IPS-NIHi7 (cell line): ENCODE results near the gene SMARCD3.

ENCODE experiments used
- DNase-seq: peaks from one replicate; pipeline ENCODE4 v3.0.0; 2012; ENCODE audit warnings: mixed read lengths; ENCODE audit errors: extremely low spot score

Gene SMARCD3

DNA sequence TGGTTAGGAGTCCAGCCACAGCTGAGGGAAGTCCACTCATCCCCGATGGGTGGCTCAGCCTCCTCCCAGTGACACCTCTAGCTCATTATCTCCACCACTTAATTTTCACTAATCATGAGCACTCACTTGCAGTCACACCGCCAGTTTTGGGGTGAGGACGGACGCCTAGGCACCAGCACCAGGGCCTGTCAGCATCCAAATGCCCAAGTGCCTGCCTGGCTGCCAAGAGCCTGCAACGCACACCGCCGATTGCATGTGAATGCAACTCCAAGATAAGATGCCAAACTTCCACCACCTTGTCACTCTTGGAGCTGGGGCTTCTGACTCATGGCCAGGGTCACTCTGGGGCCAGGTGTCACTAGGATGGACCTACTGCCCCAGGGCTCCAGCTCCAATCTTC lies 24.4 kb upstream of the SMARCD3 start:
- no peak for DNase-seq

DNA sequence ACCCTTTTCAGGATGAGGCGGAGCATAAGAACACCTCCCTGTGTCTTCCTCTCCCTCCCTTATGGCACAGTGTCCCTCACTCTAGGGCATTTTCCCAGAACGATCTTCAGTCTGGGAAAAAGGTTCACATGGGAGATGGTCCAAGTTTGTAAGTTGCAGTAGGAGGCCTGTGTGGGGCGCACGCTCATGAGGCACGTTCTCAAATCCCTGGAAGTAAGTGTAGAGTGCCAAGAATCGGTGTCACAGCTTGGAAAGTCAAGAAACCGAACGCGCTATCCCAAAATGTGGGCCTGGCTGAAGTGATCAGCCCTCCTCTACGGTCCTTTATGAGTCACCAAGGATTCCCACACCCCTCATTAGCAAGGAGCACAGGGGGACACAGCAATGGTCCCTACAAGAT lies 23.9 kb upstream of the SMARCD3 start:
- no peak for DNase-seq

DNA sequence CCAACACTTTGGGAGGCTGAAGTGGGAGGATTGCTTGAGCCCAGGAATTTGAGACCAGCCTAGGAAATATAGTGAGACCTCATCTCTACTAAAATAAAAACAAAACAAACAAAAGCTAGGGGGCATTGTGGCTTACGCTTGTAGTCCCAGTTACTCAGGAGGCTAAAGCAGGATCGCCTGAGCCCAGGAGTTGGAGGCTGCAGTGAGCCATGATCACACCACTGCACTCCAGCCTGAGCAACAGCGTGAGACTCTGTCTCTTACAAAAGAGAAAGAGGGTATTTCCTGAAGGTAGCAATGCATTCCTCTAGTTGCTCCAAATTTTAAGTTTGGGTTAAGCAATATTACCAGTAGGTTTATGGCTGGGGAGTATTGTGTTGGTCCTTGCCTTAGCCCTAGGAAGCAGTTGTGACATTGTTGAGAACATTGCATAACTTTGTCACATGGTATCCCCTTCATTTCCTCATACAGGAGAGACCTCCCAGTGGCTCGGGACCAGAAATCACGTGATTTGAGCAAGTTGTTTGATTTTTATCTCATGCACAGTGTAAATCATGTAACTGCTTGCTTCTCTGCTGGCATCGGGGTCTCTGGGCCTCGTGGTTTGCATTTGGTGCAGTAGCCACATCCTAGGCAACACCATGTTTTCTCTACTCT lies 23.3 kb upstream of the SMARCD3 start:
- no peak for DNase-seq

GRCh38 chr7:151269511-151269910 lies 21.0 kb upstream of the SMARCD3 start:
- DNase-seq, result no peak

DNA sequence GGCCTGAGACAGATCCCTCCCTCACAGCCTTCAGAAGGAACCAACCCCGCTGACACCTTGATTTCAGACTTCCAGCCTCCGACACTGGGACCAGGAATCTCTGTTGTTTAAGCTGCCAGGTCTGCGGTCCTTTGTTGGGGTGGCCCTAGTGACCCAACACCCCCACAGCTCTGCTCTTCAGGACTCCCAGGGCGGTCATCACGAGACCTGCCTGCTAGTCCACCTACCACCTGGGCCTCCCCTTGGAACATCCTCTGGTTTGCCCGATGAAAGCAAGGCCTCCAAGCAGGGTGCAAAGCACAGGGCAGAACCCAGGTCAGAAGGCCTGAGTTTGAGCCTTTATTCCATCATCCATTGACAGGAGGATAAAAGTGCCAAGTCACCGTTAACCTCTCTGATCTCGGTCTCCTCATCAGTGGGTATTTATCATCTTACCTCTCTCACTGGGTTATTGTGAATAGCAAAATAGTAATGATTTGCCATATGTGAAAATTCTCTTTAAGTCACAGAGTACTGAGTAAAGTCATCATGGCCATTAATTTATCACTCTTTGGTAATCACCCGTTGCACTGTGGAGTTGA lies 16.9 kb upstream of the SMARCD3 start:
- DNase-seq, result no peak

DNA sequence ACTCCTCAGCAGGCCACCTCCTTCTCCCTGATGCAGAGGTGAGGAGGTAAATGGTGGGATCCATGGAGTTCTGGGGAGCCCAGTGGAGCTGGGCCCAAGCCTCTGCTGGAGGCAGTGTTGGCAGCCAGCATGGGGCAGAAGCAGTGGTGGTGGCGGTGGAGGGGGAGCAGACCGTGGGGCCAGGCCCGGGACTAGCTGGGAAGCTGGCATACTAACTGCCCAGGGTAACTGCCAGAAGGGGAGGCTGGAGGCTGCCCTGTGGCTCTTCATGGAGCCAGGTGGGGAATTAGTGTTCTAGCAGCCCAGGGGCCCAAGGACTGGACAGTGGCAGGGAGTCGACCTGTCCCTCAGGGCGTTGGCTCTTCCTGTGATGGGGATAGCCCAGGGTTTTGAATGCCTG lies 16.1 kb upstream of the SMARCD3 start:
- no peak for DNase-seq

DNA sequence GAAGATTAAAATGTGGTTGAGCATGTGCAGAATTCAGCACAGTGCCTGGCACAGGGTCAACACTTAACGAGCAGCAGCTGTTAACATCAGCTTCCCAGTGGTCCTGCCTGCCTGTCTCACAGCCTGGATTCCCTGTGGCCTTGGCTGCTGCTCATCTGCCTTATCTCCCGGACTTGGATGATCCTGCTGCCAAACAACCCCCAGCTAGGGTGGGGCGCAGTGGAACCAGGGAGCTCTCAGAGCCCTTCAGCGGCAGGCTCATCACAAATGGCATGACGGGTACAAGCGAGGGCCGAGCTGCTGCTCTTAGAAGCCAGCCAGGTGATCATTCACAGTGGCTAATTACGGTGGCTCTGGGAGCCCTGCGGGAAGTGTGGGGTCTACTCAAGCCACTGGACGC lies 13.0 kb upstream of the SMARCD3 start:
- no peak for DNase-seq

GRCh38 chr7:151260883-151261282 lies 12.4 kb upstream of the SMARCD3 start:
- DNase-seq, result no peak

GRCh38 chr7:151260471-151260870 lies 12.0 kb upstream of the SMARCD3 start:
- DNase-seq, result no peak

DNA sequence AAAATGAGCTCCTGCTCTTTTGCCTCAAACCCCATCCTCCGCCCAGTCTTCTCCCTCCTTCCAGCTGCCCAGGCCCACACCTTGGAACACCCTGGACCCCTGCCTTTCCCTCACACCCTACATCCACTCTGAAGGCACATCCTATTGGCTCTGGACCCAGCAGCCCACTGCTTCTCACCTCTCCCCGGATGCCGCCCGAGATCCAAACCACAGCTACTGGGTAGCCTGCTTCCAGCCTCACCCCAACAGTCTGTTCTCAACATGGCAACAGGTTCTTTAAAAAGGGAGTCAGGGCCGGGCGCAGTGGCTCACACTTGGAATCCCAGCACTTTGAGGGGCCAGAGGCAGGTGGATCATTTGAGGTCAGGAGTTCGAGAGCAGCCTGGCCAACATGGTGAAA lies 9.5 kb upstream of the SMARCD3 start:
- DNase-seq, result no peak

DNA sequence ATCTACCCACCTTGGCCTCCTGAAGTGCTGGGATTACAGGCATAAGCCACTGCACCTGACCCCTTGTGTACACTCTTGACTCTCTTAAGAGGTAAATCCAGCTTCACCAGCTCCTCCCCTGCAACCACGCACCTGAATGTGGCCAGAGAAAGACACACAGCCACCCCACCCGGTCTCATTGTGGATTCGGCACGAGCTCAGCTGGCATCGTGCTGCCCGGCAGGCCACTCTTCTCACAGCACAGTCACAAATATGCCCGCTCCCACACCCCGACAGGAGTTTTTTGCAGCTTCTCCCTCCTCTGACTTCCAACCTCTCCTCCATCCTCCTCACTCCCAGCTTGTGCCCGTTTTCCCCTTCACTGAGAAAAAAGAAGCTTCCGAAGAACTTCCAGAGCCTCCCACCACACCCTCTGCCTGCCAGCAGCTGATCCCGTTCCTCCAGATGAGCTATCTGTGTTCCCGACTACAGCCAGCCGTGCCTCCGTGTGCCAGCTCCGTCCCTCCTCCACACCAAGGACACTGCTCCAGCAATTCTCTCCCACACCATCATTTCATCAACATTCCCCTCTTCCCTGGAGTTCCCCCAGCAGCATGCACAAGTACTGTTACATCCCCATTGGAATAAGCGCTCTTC lies 8.0 kb upstream of the SMARCD3 start:
- DNase-seq, result no peak

- no peak for DNase-seq
Observed at GRCh38 chr7:151255390-151255789, 6.9 kb upstream of the SMARCD3 start.

GRCh38 chr7:151254851-151255250 lies 6.4 kb upstream of the SMARCD3 start:
- no peak for DNase-seq

DNA sequence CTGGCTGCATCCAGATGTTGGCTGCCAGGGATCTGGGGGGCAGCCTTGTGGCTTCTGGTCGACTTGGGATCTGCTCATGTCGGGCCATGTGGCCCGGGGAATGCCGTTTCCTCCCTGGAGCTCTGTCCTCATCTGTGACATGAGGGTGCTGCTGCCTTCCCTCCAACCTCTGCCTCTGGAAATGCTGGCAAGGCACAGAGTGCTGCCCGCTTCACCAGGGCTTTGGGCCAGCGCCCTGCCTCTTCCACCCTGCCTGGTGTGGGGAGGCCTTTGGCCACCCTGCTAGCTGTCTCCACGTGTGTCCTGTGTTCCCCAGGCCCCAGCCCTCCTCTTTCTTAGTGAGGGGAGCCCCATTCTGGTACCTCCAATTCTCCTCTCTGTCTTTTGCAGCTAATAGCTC lies 5.8 kb upstream of the SMARCD3 start:
- no peak for DNase-seq

GRCh38 chr7:151252961-151253711 lies 4.6 kb upstream of the SMARCD3 start:
- DNase-seq, result peak; percentile 59

- no peak for DNase-seq
Observed at GRCh38 chr7:151252561-151252835, 4.0 kb upstream of the SMARCD3 start.

DNA sequence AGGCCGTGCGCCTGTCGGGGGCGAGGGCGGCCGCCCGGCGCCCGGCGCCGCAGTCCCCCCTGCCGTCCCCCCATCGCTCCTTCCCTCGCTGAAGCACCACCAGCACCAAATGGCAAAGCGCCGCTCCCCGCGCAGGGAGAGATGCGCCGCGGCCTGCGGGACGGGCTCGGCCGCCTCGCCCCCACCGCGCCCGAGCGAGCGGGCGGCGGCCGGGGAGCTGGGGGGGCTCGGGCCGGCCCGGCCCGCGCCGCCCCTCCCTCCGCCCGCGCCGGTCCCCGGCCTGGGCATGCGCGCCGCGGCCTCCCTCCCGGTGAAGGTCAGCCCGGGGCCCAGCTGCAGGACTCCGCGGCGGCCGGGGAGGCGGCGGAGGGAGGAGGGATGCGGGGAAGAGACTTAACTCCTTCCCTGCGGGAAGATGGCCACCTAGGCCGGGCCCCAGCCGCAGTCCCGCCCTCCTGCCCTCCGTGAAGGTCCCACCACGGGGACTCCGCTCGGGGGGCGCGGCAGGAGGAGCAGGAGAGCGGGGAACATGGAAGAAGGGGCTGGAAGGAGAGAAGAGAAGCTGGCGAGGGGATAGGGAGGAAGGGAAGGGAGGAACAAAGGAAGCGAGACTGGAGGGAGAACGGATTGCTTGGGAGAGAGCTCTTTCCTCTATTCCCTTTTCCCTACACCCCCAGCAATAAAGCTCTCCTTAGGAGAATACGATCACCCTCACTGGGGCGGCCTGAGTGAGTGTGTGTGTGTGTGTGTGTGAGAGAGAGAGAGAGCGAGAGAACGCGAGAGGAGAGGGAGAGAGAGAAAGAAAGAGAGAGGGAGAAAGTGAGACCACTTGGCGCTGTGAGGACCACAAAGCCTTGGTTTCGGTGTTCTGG lies 3.4 kb upstream of the SMARCD3 start:
- DNase-seq, result peak; percentile 89

DNA sequence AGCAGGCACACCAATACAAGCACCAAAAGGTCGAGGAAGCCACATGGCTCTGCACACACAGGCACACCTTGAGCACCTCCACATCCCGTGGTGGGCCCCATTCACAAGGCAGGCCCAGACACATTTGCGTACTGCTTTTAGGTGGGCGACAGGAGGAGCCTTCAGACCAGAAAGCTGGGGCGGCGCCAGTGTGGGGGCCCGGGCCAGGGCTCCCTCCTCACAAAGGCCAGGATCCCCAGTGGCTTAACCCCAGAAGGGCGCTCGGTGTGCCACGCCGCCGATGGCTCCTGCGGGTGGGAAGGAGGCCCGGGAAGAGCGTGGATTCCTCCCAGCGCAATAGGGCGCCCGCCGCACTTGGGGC lies 2.8 kb upstream of the SMARCD3 start:
- DNase-seq, result no peak

GRCh38 chr7:151250181-151251132 lies 2.0 kb upstream of the SMARCD3 start:
- no peak for DNase-seq

DNA sequence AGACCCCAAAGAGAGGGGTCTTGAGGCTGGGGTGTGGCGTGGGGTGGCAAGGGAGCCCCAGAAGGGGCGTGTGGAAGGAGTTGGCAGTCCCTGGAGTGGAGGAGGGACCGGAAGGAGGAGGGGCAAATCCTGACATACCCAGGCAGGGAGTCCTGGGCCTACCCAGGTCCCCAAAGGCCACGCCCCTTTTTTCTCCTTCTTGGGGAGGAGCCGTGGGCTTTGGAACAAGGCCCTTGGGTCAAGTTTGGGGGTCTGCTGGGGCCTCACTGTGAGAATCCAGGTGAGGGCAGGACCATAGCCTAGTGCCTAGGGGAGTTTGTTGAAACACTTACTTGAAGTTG lies 1.2 kb upstream of the SMARCD3 start:
- peak; percentile 75 for DNase-seq
